GM20431 (cell line): ENCODE data around the gene ZFAND2A.

Experiments
- in situ Hi-C: fragments of 300-500 bp; cut with MseI, MboI; formaldehyde crosslinking; loops from one replicate; pipeline ENCODE4 v1.15.0; 2020; ENCODE audit warnings: low sequenced_read_pairs; ENCODE audit not compliant: unreplicated experiment

The ZFAND2A gene

DNA sequence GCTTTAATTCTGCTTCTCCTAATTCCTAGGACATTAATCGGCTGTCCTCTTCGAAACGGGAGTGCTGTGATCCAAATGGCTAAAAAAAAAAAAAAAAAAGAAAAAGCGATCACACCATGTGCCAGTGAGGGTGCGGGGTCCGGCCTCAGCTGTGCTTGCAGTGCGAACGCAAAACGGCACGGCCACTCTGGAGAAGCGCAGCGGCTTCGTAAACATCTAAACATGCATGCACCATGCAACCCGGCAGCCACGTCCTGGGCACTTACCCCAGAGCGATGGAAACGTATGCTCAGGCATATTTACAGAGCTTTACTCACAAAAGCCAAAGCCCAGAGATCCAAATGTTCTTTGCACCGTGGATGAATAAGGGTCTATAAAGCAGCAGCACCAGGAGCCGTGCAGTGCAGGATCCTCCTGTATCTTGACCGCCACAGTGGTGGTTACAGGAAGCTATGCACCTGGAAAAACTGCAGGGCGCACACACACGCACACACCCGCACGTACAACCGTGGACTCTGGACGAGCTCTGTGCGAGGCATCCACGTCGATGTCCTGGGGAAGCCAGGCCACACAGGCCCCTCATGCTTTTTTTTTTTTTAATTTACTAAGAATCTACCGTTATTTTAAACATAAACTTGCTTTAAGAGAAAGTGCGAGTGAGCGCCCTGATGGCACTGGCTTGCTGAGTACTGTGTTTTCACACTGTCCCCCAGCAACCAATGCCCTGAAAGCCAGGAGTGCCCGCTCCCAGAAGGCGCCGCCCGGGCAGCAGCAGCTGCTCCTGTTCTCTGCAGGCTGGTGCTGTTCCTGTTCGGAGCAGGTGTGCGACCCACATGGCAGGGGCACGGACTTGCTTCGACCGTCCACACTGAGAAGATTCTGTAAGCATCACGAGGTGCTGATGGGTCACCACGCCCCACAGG is 47.1 kb downstream of the ZFAND2A start:
- in situ Hi-C loops = no loop called here

DNA sequence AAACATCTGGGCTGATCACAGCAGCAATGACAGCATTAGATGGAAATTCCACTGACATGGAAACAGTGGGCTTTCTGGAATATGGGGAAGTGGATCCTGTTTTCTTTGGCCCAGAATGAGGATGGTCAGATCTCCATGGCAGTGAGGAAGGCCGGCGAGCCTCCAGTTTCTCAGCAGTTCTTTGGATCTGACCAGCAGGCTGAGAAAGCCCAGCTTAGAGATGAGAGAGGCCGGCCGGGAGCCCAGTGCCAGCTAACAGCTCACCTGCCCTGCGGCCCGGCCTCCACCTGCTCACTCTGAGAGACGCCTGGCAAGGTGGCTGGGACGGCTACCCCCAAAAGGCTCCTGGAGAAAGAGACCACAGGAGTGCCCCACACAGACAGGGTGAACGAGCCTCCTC is 47.9 kb downstream of the ZFAND2A start:
- in situ Hi-C loops = no loop called here

DNA sequence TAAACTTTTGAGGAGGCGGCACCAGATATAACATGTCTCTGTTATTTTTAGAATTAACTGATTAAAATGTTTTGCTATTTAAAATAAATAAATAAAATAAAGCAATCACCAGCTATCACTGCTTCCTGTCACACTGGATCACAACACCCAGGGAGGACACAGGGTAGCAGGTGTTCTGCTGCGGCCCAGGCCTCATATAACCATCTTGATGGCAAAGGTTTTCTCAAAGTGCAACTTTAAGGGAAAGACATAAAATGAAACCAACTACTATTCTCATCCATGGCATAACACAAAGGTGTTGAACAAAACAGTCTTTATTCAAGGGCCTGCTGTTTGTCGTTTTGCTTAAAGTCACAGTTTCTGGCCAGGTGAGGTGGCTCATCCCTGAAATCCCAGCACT is 48.8 kb downstream of the ZFAND2A start:
- in situ Hi-C loops = no loop called here

DNA sequence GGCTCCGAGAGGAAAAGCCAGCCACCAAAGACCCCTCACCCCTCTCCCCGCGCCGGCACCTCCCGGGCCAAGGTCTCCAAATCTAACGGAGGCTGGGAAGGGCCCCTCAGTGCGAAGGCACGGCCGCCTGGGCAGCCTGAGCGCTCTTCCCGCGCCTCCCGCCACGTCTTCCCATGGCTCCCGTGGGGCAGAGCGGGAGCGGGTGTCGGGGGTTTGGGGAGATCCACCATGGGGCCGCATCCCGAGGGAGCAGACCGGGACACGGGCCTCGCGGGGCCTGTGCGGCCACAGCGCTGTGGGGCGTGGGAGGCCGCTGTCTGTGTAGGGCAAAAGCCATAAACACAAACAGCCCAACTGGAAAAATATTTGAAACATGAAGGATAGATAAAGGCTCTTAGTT is 49.6 kb downstream of the ZFAND2A start:
- in situ Hi-C loops = no loop called here

DNA sequence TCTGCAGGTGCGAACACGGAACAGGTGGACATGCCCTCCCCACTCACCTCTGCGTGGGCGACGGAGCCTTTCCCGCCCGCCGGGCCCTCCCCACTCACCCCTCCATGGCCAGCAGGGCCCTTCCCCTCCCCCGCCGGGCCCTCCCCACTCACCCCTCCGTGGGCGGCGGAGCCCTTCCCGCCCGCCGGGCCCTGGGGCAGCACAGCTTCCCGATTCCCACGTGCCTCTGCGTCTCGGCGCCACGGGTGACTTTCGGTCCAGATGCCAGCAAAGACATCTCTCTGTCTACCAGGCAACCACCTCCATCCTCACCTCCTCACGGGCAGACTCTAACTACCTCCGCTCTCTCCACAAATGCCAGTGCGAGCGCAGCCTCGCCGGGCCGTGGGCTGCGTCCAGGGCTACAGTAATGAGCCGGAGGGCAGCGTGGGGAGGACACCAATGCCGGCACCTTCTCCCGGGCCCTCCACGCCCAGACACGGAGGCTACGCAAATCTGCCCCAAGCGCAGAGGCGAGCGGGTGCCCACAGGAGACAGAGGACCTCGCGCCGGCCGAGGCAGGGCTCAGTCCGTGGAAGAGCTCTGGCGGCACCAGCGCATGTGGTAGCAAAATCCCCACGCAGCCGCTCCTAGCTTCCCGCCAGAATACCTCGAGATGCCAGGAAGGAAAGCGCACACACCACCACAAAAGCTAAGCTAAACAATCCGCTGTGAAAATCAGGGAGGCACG is 50.2 kb downstream of the ZFAND2A start:
- in situ Hi-C loops = no loop called here

DNA sequence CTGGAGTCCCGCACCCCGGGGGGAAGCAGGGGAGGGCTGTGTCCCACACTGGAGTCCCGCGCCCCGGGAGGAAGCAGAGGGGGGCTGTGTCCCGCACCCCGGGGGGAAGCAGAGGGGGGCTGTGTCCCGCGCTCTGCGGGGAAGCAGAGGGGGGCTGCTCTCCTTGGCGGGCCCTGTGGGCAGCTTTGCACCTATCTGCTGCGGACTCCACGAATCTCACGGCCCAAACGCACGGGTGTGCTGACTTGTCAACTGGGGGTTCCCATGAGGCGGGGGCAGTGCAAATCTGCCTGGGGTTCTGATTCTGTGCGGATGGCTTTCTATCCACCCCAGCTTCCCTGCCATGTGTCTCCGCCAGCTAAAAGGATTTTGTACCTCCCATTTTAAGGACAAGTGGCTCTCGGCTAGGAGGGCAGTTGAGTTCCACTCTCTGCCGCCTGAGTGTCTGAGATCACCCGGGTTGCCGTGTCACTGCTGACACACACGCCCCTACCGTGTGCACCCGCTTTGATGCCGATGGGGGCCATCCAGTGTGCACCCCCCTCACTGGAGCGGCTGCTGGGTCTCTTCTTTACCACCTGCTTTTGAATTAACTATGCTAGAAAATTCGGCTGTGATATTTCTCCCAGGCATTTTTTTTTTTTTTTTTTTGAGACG is 51.6 kb downstream of the ZFAND2A start:
- in situ Hi-C loops = no loop called here

DNA sequence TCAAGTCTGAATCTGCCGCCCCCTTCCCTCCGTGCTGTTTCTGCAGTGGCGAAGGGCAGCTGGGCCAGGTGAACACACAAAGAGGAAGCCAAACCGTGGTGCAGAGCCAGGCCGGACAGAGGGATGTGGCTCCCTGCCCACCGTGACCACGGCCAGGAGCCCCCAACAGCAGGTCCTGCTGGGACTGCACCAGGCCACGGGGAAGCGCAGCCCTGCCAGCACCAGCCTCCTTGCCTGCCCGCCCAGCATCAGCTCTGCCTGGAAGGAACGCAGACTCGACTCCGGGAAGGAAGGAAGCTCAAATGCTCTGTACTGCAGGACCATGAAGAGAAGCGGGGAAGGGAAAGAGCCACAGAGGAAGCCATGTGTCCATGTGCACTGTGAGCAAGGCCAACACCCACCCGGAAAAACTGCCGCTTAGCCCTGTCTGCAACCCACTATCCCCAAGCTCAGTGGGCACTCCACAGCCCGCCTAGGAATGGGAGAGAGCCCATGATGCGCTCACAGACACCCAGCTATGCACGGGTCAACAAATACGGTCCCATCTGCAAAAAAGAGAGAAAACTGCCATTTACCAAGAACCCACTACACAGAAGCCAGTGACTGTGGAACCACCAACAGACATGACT is 53.1 kb downstream of the ZFAND2A start:
- in situ Hi-C loops = no loop called here

DNA sequence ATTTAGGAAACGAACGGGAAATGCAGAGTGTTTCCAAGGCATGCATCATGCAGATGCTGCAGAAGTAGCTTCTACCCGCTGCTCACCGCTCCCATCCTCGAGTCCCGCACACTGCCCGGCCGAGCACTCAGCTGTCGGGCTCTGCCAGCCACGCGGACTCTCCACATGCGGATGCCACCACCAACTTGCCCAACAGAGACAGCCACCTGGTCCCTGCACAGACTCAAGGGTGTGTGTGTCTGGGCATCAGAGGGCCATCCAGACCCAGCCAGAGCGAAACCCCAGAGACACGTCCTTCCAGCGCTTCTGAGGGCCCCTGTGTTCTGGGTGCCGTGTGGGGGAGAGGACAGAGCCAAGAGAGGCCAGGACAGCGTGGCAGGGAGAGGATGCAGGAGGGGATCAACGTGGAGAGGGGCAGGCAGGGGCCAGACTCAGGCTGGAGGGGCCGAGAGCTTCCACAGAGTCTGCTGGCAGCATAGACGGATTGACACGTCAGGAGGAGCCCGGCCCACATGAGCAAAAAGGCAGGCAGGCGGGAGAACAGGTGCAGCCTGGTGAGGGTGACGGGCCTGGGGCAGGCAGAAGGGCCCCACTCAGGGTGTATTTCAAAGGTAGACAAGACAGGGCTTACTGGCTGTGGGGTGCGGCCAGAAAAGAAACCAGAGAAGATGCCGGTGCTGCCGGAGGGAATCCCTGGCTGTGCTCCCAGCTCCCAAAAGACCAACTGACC is 53.8 kb downstream of the ZFAND2A start:
- in situ Hi-C loops = no loop called here

DNA sequence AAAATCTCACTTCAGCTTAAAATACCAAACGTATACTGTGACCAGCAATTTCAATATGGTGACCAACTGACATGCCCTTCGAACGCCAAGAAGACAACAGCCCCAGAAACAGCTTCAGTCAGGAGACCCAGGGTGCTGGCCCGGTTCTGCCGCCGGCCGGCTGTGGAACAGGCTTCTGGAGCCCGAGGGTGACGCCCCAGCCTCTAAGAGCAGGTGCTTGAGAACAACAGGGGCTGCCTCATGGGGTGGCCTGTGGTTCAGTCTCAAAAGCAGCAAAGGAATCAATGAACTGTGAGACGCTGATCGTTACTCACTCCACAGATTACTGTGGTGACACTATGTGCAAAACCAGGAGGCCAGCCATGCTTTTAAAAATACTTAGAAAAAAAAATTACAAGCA is 54.8 kb downstream of the ZFAND2A start:
- in situ Hi-C loops = no loop called here

DNA sequence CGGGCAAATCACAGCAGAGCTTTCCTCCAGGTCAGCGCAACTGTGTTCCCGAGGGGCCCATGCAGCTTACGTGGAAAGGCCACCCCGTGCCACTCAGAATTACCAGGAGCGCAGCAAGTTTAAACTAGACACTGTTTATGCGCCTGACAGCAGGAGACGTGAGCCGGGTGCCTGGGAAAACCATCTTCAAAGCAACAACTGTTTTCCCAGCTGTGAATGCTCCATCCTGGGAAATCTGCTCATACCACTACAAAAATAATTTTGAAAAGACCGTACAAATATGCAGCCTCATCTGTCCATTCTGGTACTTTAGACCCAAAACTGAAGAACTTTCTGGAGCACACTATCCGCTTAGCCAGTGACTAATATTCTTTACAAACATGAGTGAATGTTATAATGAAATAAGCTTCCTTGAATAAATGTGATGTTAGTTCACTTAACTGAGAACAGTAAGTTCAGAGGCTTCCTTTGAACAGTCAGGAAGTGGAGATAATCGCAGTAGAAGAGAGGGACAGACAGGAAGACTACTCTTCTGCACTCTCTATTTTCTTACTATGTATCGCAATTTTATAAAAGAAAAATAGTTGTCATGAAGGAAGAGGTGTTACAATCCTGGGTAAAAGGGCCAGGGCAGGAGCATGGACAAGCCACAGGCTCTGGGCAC is 55.3 kb downstream of the ZFAND2A start:
- in situ Hi-C loops = no loop called here

DNA sequence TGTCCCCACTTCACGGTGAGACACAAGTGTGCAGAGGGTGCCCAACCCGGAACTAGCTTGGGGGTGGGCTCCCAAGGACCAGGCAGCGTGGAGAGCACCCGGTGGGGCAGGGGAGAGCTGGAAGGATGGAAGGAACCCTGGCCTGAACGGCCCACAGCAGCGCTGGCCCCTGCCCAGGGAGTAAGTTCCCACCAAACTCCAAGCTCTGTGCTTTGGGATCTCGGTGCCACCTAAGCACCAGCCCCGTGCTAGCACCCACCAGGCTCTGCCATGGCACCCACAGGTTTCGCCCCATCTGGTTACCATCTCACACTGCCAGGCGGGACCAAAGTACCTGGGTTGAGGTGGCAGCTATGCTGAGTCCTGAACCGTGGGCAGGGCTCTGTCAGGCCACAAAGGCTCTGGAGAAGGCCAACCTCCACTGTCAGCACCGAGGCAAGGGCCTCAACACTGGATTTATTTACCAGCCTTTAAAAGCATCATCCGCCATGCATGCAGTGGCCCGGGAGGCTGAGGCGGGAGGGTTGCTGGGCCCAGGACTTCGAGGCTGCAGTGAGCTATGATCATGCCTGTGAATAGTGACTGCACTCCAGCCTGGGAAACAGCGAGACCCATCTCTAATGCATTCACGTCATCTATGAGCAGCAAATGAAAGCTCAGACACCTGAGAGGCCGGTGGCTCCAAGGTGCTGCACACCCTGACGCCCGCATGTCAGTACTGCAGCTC is 56.0 kb downstream of the ZFAND2A start:
- in situ Hi-C loops = no loop called here

DNA sequence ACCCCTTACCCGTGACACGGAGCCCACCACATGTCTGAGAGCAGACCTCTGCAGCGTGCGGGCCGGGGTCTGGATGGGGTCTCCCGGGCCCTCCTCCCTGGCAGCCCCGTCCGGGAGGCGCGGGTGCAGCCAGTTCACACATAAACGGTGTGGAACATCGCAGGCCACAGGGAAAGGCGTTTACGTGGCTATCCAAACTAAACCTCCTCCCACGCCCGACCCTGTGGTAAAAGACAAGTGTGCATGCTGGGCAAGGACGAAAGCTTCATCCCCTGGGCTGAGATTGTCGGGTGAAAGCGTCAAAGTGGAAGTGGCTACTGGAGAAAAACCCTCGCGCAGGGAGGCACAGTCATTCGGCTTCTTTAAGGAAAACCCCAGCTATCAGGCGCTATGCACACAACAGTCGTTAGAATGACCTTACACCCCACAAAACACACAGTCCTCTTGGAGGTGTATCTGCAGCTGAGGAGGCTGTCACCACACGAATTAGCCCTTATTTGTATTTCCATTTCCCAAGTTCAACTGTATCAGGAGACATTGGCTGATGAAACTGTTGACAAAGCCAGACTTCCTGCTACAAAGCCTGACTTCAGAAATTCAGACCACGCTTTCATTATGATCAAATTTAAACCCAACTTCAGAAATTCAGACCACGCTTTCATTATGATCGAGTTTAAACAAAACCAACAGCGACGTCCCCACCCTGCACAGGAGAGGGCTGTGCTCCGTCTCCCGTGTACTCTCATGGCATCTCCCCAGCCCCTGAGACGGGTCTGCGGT is 56.8 kb downstream of the ZFAND2A start:
- in situ Hi-C loops = no loop called here
